SK-N-SH treated with all-trans-retinoic acid at 6 μM for 48 hours (cell line): ENCODE measurements around the gene CYP19A1.

Experiments
- ATAC-seq: fragments of 200-7000 bp; cut with Tn5 transposase; 3 replicates; pipeline ENCODE4 v1.9.1; 2020; ENCODE audit warnings: mild to moderate bottlenecking, moderate library complexity
- ARNTL ChIP-seq: fragments of 450-650 bp; formaldehyde crosslinking; IDR thresholded peaks from 2 replicates; pipeline ENCODE4 v1.5.0; 2020; ENCODE audit warnings: low read depth, mild to moderate bottlenecking, moderate library complexity, borderline replicate concordance
- BACH2 ChIP-seq: fragments of 250-450 bp; sonication (Bioruptor Pico); IDR thresholded peaks from 2 replicates; pipeline ENCODE4 v1.9.0; 2021; ENCODE audit warnings: mild to moderate bottlenecking, borderline replicate concordance
- CREB5 ChIP-seq: fragments of 250-450 bp; sonication (Bioruptor Pico); IDR thresholded peaks from 2 replicates; pipeline ENCODE4 v1.5.1; 2020; ENCODE audit warnings: low read depth, mild to moderate bottlenecking, moderate library complexity
- CSDC2 ChIP-seq: fragments of 250-450 bp; sonication (Bioruptor Pico); IDR thresholded peaks from 2 replicates; pipeline ENCODE4 v1.5.0; 2020; ENCODE audit warnings: mild to moderate bottlenecking, moderate library complexity
- ESRRG ChIP-seq: fragments of 250-450 bp; sonication (Bioruptor Pico); IDR thresholded peaks from 2 replicates; pipeline ENCODE4 v1.6.1; 2021; ENCODE audit warnings: mild to moderate bottlenecking
- GLIS3 ChIP-seq: fragments of 250-450 bp; sonication (Bioruptor Pico); IDR thresholded peaks from 2 replicates; pipeline ENCODE4 v1.5.0; 2020; ENCODE audit warnings: mild to moderate bottlenecking, moderate library complexity
- ISL1 ChIP-seq: fragments of 250-450 bp; sonication (Bioruptor Pico); IDR thresholded peaks from 2 replicates; pipeline ENCODE4 v2.1.2; 2022; ENCODE audit warnings: mild to moderate bottlenecking, moderate library complexity
- OSR1 ChIP-seq: fragments of 250-450 bp; sonication (Bioruptor Pico); IDR thresholded peaks from 2 replicates; pipeline ENCODE4 v1.8.0; 2022; ENCODE audit warnings: moderate library complexity, mild to moderate bottlenecking, inconsistent platforms
- PATZ1 ChIP-seq: fragments of 250-450 bp; sonication (Bioruptor Pico); IDR thresholded peaks from 2 replicates; pipeline ENCODE4 v1.8.0; 2020; ENCODE audit warnings: mild to moderate bottlenecking, moderate library complexity, borderline replicate concordance
- POU6F1 ChIP-seq: fragments of 250-450 bp; sonication (Bioruptor Pico); IDR thresholded peaks from 2 replicates; pipeline ENCODE4 v1.8.0; 2021; ENCODE audit warnings: low read depth, mild to moderate bottlenecking, moderate library complexity, borderline replicate concordance
- PPARA ChIP-seq: fragments of 250-450 bp; sonication (Bioruptor Pico); IDR thresholded peaks from 2 replicates; pipeline ENCODE4 v1.5.0; 2020; ENCODE audit warnings: mild to moderate bottlenecking, borderline replicate concordance
- SNAI2 ChIP-seq: fragments of 250-450 bp; sonication (Bioruptor Pico); IDR thresholded peaks from 2 replicates; pipeline ENCODE4 v1.5.0; 2020; ENCODE audit warnings: mild to moderate bottlenecking, moderate library complexity
- TCF4 ChIP-seq: fragments of 250-450 bp; sonication (Bioruptor Pico); IDR thresholded peaks from 2 replicates; pipeline ENCODE4 v1.8.0; 2021; ENCODE audit warnings: mild to moderate bottlenecking, moderate library complexity, borderline replicate concordance
- TOX ChIP-seq: fragments of 250-450 bp; sonication (Bioruptor Pico); IDR thresholded peaks from 2 replicates; pipeline ENCODE4 v1.8.0; 2021; ENCODE audit warnings: mild to moderate bottlenecking, moderate library complexity, borderline replicate concordance
- ZC3H10 ChIP-seq: fragments of 250-450 bp; sonication (Bioruptor Pico); IDR thresholded peaks from 2 replicates; pipeline ENCODE4 v1.5.1; 2021; ENCODE audit warnings: mild to moderate bottlenecking, moderate library complexity
- ZFP30 ChIP-seq: fragments of 450-650 bp; formaldehyde crosslinking; IDR thresholded peaks from 2 replicates; pipeline ENCODE4 v1.5.0; 2022; ENCODE audit warnings: mild to moderate bottlenecking, moderate library complexity
- ZNF565 ChIP-seq: fragments of 450-650 bp; formaldehyde crosslinking; conservative IDR thresholded peaks from 2 replicates; pipeline ENCODE4 v1.5.0; 2020; ENCODE audit warnings: low read depth, mild to moderate bottlenecking, moderate library complexity
- ZNF8 ChIP-seq: fragments of 450-650 bp; formaldehyde crosslinking; IDR thresholded peaks from 2 replicates; pipeline ENCODE4 v1.5.0; 2020; ENCODE audit warnings: mild to moderate bottlenecking, moderate library complexity
- TF ChIP-seq, protein P1 (sequence below): fragments of 250-450 bp; sonication (Bioruptor Pico); IDR thresholded peaks from 2 replicates; pipeline ENCODE4 v1.5.0; 2020; ENCODE audit warnings: mild to moderate bottlenecking, moderate library complexity
- TF ChIP-seq, protein P2 (sequence below): fragments of 250-450 bp; sonication (Bioruptor Pico); IDR thresholded peaks from 2 replicates; pipeline ENCODE4 v1.5.1; 2021; ENCODE audit warnings: mild to moderate bottlenecking, moderate library complexity

CYP19A1 gene

GRCh38 chr15:51192521-51193280 is 145.7 kb downstream of the CYP19A1 start (continued):
- TF ChIP-seq PATZ1 (no peak), ISL1 (CRISPR knock-in tag) (no peak), ZC3H10 (no peak)

- no peak for ATAC-seq
- TF ChIP-seq PPARA (no peak), PATZ1 (no peak), ZC3H10 (no peak), BACH2 (CRISPR knock-in tag) (no peak), ARNTL (CRISPR knock-in tag) (no peak), OSR1 (CRISPR knock-in tag) (no peak), ZNF565 (CRISPR knock-in tag) (no peak), ZFP30 (no peak)
- TF ChIP-seq, protein P1, sequence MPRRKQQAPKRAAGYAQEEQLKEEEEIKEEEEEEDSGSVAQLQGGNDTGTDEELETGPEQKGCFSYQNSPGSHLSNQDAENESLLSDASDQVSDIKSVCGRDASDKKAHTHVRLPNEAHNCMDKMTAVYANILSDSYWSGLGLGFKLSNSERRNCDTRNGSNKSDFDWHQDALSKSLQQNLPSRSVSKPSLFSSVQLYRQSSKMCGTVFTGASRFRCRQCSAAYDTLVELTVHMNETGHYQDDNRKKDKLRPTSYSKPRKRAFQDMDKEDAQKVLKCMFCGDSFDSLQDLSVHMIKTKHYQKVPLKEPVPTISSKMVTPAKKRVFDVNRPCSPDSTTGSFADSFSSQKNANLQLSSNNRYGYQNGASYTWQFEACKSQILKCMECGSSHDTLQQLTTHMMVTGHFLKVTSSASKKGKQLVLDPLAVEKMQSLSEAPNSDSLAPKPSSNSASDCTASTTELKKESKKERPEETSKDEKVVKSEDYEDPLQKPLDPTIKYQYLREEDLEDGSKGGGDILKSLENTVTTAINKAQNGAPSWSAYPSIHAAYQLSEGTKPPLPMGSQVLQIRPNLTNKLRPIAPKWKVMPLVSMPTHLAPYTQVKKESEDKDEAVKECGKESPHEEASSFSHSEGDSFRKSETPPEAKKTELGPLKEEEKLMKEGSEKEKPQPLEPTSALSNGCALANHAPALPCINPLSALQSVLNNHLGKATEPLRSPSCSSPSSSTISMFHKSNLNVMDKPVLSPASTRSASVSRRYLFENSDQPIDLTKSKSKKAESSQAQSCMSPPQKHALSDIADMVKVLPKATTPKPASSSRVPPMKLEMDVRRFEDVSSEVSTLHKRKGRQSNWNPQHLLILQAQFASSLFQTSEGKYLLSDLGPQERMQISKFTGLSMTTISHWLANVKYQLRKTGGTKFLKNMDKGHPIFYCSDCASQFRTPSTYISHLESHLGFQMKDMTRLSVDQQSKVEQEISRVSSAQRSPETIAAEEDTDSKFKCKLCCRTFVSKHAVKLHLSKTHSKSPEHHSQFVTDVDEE, result no peak
- TF ChIP-seq, all 23 proteins: peak for 0
Measured at GRCh38 chr15:51191766-51192165, 146.6 kb downstream of the CYP19A1 start.

GRCh38 chr15:51191072-51191670 is 147.2 kb downstream of the CYP19A1 start:
- no peak for TF ChIP-seq TOX
- no peak for TF ChIP-seq ZFP30
- no peak for TF ChIP-seq OSR1 (CRISPR knock-in tag)
- no peak for ATAC-seq

- ATAC-seq, result no peak
- TF ChIP-seq ZC3H10 (no peak), PATZ1 (no peak), TCF4 (CRISPR knock-in tag) (no peak), CSDC2 (CRISPR knock-in tag) (no peak), SNAI2 (CRISPR knock-in tag) (no peak), ESRRG (CRISPR knock-in tag) (no peak), ZFP30 (no peak), POU6F1 (CRISPR knock-in tag) (no peak), PPARA (no peak), CREB5 (CRISPR knock-in tag) (no peak), ZNF8 (no peak), GLIS3 (CRISPR knock-in tag) (no peak), BACH2 (CRISPR knock-in tag) (no peak)
- TF ChIP-seq, protein P2, sequence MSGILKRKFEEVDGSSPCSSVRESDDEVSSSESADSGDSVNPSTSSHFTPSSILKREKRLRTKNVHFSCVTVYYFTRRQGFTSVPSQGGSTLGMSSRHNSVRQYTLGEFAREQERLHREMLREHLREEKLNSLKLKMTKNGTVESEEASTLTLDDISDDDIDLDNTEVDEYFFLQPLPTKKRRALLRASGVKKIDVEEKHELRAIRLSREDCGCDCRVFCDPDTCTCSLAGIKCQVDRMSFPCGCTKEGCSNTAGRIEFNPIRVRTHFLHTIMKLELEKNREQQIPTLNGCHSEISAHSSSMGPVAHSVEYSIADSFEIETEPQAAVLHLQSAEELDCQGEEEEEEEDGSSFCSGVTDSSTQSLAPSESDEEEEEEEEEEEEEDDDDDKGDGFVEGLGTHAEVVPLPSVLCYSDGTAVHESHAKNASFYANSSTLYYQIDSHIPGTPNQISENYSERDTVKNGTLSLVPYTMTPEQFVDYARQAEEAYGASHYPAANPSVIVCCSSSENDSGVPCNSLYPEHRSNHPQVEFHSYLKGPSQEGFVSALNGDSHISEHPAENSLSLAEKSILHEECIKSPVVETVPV (CRISPR knock-in tag), result no peak
Measured at GRCh38 chr15:51190424-51191068, 147.8 kb downstream of the CYP19A1 start.
